ENCODE data around the gene PCDH1. TPM values are rescaled to one million over a fixed set of nuclear protein-coding genes. Genes with fewer than 3 reads are reported as not detected.

PCDH1 gene
- total and polyA plus RNA-seq, 12 donors: 3.7 to 16.8 (median 7.7) TPM

- TF ChIP-seq POLR2A (IDR thresholded peaks at IDR 0.05) (no peak), CTCF (IDR thresholded peaks at IDR 0.05) (no peak)
- Histone ChIP-seq H3K9me3 (replicated peaks in 1 of 3) (no peaks in the 10 kb centered on the region), H3K4me1 (replicated peaks in 1 of 2) (peaks cover 0 to 27% of the 10 kb centered on the region in 2 donors), H3K27me3 (no peaks in the 10 kb centered on the region), H3K36me3 (replicated peaks in 1 of 2) (no peaks in the 10 kb centered on the region), H3K4me3 (no peak overlapping the region), H3K27ac (peak overlapping the region in 2 of 5 donors; percentile 47 to 54)
- intact Hi-C loops (cut with DNase I): no loop called here
- WGBS, 4 donors: 31 to 37% (median 36%) methylated on average over 12 to 13 of the region's 13 CpGs
- peak in 1 of 7 donors; percentile 24 for DNase-seq
Measured at GRCh38 chr5:141835928-141836670, 42.1 kb downstream of the PCDH1 start.

- TF ChIP-seq CTCF (IDR thresholded peaks at IDR 0.05) (no peak), POLR2A (IDR thresholded peaks at IDR 0.05) (no peak)
- Histone ChIP-seq H3K4me3 (no peak overlapping the region), H3K36me3 (replicated peaks in 1 of 2) (no peaks in the 10 kb centered on the region), H3K27me3 (no peaks in the 10 kb centered on the region), H3K4me1 (replicated peaks in 1 of 2) (peaks cover 0 to 27% of the 10 kb centered on the region in 2 donors), H3K27ac (no peak overlapping the region), H3K9me3 (replicated peaks in 1 of 3) (no peaks in the 10 kb centered on the region)
- DNase-seq: no peak
- 0 to 74% (median 63%) methylated on average over 2 of the region's 2 CpGs for WGBS, 4 donors
- intact Hi-C loops (cut with DNase I): no loop called here
Measured at GRCh38 chr5:141834331-141834730, 43.9 kb downstream of the PCDH1 start.

- no peak for TF ChIP-seq CTCF (IDR thresholded peaks at IDR 0.05)
- no peak for TF ChIP-seq POLR2A (IDR thresholded peaks at IDR 0.05)
- intact Hi-C loops (cut with DNase I): no loop called here
- Histone ChIP-seq H3K4me1 (replicated peaks in 1 of 2) (peaks cover 0 to 27% of the 10 kb centered on the region in 2 donors), H3K27me3 (no peaks in the 10 kb centered on the region), H3K27ac (no peak overlapping the region), H3K4me3 (no peak overlapping the region), H3K36me3 (replicated peaks in 1 of 2) (no peaks in the 10 kb centered on the region), H3K9me3 (replicated peaks in 1 of 3) (no peaks in the 10 kb centered on the region)
- WGBS, 4 donors: 88 to 92% (median 90%) methylated on average over 4 of the region's 4 CpGs
- no peak for DNase-seq
Measured at GRCh38 chr5:141832131-141832530, 46.1 kb downstream of the PCDH1 start.

- H3K27me3 ChIP-seq: no peaks in the 10 kb centered on the region
- H3K36me3 ChIP-seq (replicated peaks in 1 of 2): no peaks in the 10 kb centered on the region
- H3K4me3 ChIP-seq: no peak overlapping the region
- peaks cover 0 to 8% of the 10 kb centered on the region in 2 donors for H3K4me1 ChIP-seq (replicated peaks in 1 of 2)
- DNase-seq: no peak
- intact Hi-C loops (cut with DNase I): no loop called here
- no peaks in the 10 kb centered on the region for H3K9me3 ChIP-seq (replicated peaks in 1 of 3)
- 65 to 72% (median 71%) methylated on average over 4 of the region's 4 CpGs for WGBS, 4 donors
- H3K27ac ChIP-seq: no peak overlapping the region
- TF ChIP-seq CTCF (IDR thresholded peaks at IDR 0.05) (no peak), POLR2A (IDR thresholded peaks at IDR 0.05) (no peak)
Measured at GRCh38 chr5:141828162-141828561, 50.0 kb downstream of the PCDH1 start.
